PC-3 (cell line): ENCODE measurements around the gene HEXD. TPM values are rescaled to one million over a fixed set of nuclear protein-coding genes. Genes with fewer than 3 reads are reported as not detected.

Experiments used
- ATAC-seq: fragments of 200-7000 bp; cut with Tn5 transposase; 2 replicates; pipeline ENCODE4 v1.9.1; 2020; ENCODE audit warnings: mild to moderate bottlenecking, moderate library complexity
- BruUV-seq: library from RNA; stranded (reverse); fragments of 400-500 nt; replicated peaks from 2 replicates; lab custom pipeline; 2021; lab: Mats Ljungman, UMichigan
- CTCF ChIA-PET: fragments of 300-600 bp; sonication (Branson Sonifier 250); formaldehyde crosslinking; loops from one replicate; lab custom pipeline; 2022; ENCODE audit warnings: antibody characterized with exemption; lab: Charles Lee
- POLR2A ChIA-PET: fragments of 300-600 bp; sonication (Branson Sonifier 250); formaldehyde crosslinking; loops from one replicate; lab custom pipeline; 2022; ENCODE audit warnings: antibody characterized with exemption; ENCODE audit not compliant: unreplicated experiment; lab: Charles Lee
- DNase-seq: peaks from one replicate; pipeline ENCODE4 v3.0.0-alpha.2; 2015
- H2AFZ ChIP-seq: fragments of 300-600 bp; sonication (generic); 2 replicates; pipeline ENCODE4 v1.6.0; 2016; ENCODE audit warnings: antibody characterized with exemption, low read length
- H3F3A ChIP-seq: fragments of 300-600 bp; sonication (generic); one replicate; pipeline ENCODE4 v1.6.0; 2017; ENCODE audit warnings: antibody characterized with exemption, low read length, control low read depth, mild to moderate bottlenecking; ENCODE audit not compliant: unreplicated experiment
- H3K27ac ChIP-seq: fragments of 300-600 bp; sonication (generic); 2 replicates; pipeline ENCODE4 v1.5.1; 2016; ENCODE audit warnings: mild to moderate bottlenecking, low read length
- H3K27me3 ChIP-seq: fragments of 300-600 bp; sonication (generic); 2 replicates; pipeline ENCODE4 v1.6.1; 2016; ENCODE audit warnings: low read length, mixed read lengths
- H3K36me3 ChIP-seq: fragments of 300-600 bp; sonication (generic); 2 replicates; pipeline ENCODE4 v1.6.1; 2016; ENCODE audit warnings: low read depth, mixed run types, low read length, mixed read lengths
- H3K4me1 ChIP-seq: fragments of 300-600 bp; sonication (generic); 2 replicates; pipeline ENCODE4 v1.5.1; 2016; ENCODE audit warnings: low read length; ENCODE audit not compliant: insufficient read depth
- H3K4me2 ChIP-seq: fragments of 300-600 bp; sonication (generic); 2 replicates; pipeline ENCODE4 v1.6.0; 2016; ENCODE audit warnings: low read length
- H3K4me3 ChIP-seq: fragments of 300-600 bp; sonication (generic); 2 replicates; pipeline ENCODE4 v1.5.1; 2016; ENCODE audit warnings: mild to moderate bottlenecking, low read length, mixed read lengths
- H3K79me2 ChIP-seq: fragments of 300-600 bp; sonication (generic); 2 replicates; pipeline ENCODE4 v1.6.1; 2017; ENCODE audit warnings: low read length, mixed read lengths
- H3K9ac ChIP-seq: fragments of 300-600 bp; sonication (generic); 2 replicates; pipeline ENCODE4 v1.6.0; 2016; ENCODE audit warnings: mild to moderate bottlenecking, low read length
- H3K9me2 ChIP-seq: fragments of 300-600 bp; sonication (generic); replicated peaks from 2 replicates; pipeline ENCODE4 v1.6.1; 2016; ENCODE audit warnings: mixed run types, low read length, mixed read lengths
- H3K9me3 ChIP-seq: fragments of 300-600 bp; sonication (generic); 2 replicates; pipeline ENCODE4 v1.6.1; 2016; ENCODE audit warnings: low read length, mixed read lengths
- H4K20me1 ChIP-seq: fragments of 300-600 bp; sonication (generic); 2 replicates; pipeline ENCODE4 v1.6.1; 2016; ENCODE audit warnings: low read length, mixed read lengths
- CTCF ChIP-seq: fragments of 300-600 bp; sonication (generic); conservative IDR thresholded peaks from 2 replicates; pipeline ENCODE4 v1.5.1; 2017; ENCODE audit warnings: antibody characterized with exemption, low read depth, mild to moderate bottlenecking, low read length
- EZH2 ChIP-seq: fragments of 300-600 bp; sonication (generic); IDR thresholded peaks from one replicate; pipeline ENCODE4 v1.6.1; 2017; ENCODE audit warnings: antibody characterized with exemption, mild to moderate bottlenecking, low read length; ENCODE audit not compliant: unreplicated experiment
- EZH2phosphoT487 ChIP-seq: fragments of 300-600 bp; sonication (generic); IDR thresholded peaks from 2 replicates; pipeline ENCODE4 v1.6.1; 2018; ENCODE audit warnings: mild to moderate bottlenecking, antibody characterized with exemption, low read length, borderline replicate concordance
- intact Hi-C: fragments of 100-400 bp; cut with micrococcal nuclease; formaldehyde crosslinking; loops from 2 replicates; pipeline ENCODE4 v1.9.0; 2023
- total RNA-seq: library from RNA; depleted of rRNA; stranded (reverse); fragments of >200 nt; gene quantifications from 2 replicates; pipeline ENCODE4 v1.2.3, GENCODE V29; 2014

The HEXD gene
- total RNA-seq, 1 experiment from 2014 or later: 12.7 TPM

- H3K9me3 ChIP-seq: no peaks in the 10 kb centered on the region
- no TSS peak for BruUV-seq
- no peak overlapping the region for H3K27ac ChIP-seq
- no peaks in the 10 kb centered on the region for H4K20me1 ChIP-seq
- H2AFZ ChIP-seq: no peak overlapping the region
- no peaks in the 10 kb centered on the region for H3K79me2 ChIP-seq
- POLR2A ChIA-PET: interaction anchor here (0.6 kb wide), 1 partner anchor 37 kb away, joined by 3 read pairs; no protein-coding TSS in a partner anchor
- no peak overlapping the region for H3K4me2 ChIP-seq
- no peaks in the 10 kb centered on the region for H3K36me3 ChIP-seq
- no peak overlapping the region for H3K4me3 ChIP-seq
- no peak overlapping the region for H3K9ac ChIP-seq
- no peaks in the 10 kb centered on the region for H3K9me2 ChIP-seq
- TF ChIP-seq CTCF: no peak
- TF ChIP-seq EZH2phosphoT487: no peak
- TF ChIP-seq EZH2: no peak
- intact Hi-C loops: no loop called here
- no peaks in the 10 kb centered on the region for H3F3A ChIP-seq
- no peaks in the 10 kb centered on the region for H3K27me3 ChIP-seq
- DNase-seq: no peak
- peaks cover 6% of the 10 kb centered on the region; the same call in 1 of the 2 replicates for H3K4me1 ChIP-seq
- CTCF ChIA-PET: no interaction called here
- no peak for ATAC-seq
Measured at GRCh38 chr17:82374626-82375331, 43.4 kb upstream of the HEXD start.

GRCh38 chr17:82375359-82376041, 42.6 kb upstream of the HEXD start:
- Histone ChIP-seq H3K36me3 (no peaks in the 10 kb centered on the region), H3K27ac (no peak overlapping the region), H3F3A (no peaks in the 10 kb centered on the region), H3K4me3 (no peak overlapping the region), H3K9ac (no peak overlapping the region), H3K27me3 (no peaks in the 10 kb centered on the region), H4K20me1 (no peaks in the 10 kb centered on the region), H3K79me2 (no peaks in the 10 kb centered on the region), H3K9me3 (no peaks in the 10 kb centered on the region), H3K9me2 (no peaks in the 10 kb centered on the region), H3K4me1 (peaks cover 4% of the 10 kb centered on the region; the same call in 1 of the 2 replicates), H2AFZ (no peak overlapping the region), H3K4me2 (no peak overlapping the region)
- ChIA-PET POLR2A (no interaction called here), CTCF (no interaction called here)
- BruUV-seq: no TSS peak
- intact Hi-C loops: no loop called here
- no peak for DNase-seq
- no peak for ATAC-seq
- TF ChIP-seq EZH2phosphoT487: no peak
- TF ChIP-seq CTCF: no peak
- no peak for TF ChIP-seq EZH2
